WI38 (cell line): Measurements from ENCODE around the gene RGS10.
"Not testable (repeated sequence)": the region's sequence is repeated elsewhere in the genome, so short reads cannot be mapped to it uniquely, and the experiment has no call there.

ENCODE experiments used
- H3K4me3 ChIP-seq: 2 replicates; pipeline ENCODE4 v1.5.1; 2011; ENCODE audit warnings: low read depth, mild to moderate bottlenecking, control low read depth, low read length
- TF ChIP-seq, protein P1 (sequence below): IDR thresholded peaks from 2 replicates; pipeline ENCODE4 v1.5.1; 2012; ENCODE audit warnings: low read depth, mild to moderate bottlenecking, control low read depth, low read length

Gene RGS10

DNA sequence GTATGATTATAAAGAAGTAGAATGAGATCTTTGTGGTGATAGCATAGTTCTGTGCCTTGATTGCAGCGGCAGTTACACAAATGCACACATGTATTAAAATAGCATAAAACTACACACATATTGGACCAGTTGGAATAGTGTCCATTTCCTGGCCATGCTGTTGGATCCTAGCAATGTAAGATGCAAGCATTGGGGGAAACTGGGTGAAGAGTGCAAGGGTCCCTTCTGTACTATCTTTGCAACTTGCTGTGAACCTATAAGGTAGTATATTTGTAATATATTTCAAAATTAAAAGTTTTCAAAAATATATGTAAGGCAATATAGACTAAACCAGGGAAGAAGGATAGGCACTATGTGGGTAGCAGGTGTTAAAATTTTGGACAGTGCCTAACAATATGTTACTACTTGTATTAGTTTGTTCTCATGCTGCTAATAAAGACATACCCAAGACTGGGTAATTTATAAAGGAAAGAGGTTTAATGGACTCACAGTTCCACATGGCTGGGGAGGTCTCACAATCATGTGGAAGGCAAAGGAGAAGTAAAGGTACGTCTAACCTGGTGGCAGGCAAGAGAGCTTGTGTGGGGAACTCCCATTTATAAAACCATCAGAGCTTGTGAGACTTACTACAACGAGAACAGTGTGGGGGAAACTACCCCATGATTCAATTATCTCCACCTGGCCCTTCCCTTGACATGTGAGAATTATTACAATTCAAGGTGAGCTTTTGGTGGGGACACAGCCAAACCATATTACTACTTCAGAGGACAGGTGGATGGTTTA, 71.4 kb downstream of the RGS10 start:
- TF ChIP-seq, protein P1, sequence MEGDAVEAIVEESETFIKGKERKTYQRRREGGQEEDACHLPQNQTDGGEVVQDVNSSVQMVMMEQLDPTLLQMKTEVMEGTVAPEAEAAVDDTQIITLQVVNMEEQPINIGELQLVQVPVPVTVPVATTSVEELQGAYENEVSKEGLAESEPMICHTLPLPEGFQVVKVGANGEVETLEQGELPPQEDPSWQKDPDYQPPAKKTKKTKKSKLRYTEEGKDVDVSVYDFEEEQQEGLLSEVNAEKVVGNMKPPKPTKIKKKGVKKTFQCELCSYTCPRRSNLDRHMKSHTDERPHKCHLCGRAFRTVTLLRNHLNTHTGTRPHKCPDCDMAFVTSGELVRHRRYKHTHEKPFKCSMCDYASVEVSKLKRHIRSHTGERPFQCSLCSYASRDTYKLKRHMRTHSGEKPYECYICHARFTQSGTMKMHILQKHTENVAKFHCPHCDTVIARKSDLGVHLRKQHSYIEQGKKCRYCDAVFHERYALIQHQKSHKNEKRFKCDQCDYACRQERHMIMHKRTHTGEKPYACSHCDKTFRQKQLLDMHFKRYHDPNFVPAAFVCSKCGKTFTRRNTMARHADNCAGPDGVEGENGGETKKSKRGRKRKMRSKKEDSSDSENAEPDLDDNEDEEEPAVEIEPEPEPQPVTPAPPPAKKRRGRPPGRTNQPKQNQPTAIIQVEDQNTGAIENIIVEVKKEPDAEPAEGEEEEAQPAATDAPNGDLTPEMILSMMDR: no peak
- no peak overlapping the region for H3K4me3 ChIP-seq

DNA sequence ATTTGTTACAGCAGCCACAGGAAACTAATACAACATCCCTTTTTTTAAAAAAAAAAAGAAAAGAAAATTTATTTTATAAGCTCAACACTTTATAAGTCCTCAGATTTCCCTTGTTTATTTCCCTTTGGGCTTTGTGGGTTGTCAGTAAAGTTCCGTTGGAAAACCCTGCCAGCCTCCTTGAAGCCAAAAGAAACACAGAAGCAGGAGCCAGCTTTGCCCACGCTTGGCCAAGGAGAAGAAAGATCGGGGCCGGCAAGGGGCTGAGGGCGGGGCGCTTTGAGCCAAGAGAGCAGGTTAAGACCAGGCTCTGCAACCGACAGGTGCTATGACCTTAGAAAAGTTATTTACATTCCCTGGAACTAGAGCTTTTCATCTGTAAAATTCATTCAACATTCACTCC, 72.7 kb downstream of the RGS10 start:
- TF ChIP-seq, protein P1: no peak
- H3K4me3 ChIP-seq: no peak overlapping the region

DNA sequence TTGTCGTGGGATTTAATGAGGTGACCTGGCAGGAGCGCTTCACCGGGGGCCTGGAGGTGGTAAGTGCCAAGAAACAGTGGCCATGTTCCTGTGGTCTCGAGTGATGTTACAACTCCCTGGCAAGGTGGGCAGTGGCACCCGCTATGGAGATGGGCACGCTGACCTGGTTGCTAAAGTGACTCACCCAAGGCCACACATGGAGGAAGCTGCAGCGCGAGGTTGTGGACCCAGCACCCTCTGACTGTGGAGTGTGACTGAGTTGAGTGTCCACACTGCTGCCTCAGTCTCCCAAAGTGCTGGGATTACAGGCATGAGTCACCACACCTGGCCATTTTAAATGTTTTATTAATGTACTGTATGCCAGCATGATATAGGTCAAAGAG, 73.2 kb downstream of the RGS10 start:
- no peak overlapping the region for H3K4me3 ChIP-seq
- TF ChIP-seq, protein P1: no peak

DNA sequence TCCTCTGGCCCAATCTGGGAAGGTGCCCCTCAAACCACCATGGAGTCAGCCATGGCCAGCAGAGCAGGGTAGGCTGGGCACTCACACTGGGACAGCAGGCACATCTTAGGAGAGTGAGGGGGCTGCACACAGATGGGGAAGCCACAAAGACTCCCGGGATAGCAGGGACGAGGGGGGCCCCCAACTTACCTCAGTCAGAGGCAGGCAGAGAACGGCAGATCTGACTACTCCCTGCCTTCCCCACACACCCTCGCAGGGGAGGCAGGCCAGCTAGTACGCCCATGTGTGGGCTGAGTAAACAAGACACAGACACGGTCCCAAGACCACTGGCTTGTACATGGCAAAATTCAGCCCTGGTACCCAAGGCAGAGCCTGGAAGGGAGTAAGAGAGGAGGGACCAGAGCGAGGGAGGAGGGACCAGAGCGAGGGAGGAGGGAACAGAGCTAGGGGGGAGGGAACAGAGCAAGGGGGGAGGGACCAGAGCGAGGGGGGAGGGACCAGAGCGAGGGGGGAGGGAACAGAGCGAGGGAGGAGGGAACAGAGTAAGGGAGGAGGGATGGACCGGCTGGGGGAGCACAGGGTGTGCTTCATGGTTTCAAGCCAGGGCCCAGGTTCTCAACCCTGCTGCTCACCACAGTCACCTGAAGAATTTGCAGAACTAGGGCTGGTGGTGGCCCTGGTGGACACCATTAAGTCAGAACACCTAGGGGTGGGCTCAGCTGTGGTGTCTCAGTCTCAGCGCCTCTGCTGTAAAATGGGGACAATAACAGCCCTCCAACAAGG, 73.8 kb downstream of the RGS10 start:
- TF ChIP-seq, protein P1: no peak
- H3K4me3 ChIP-seq: no peak overlapping the region

DNA sequence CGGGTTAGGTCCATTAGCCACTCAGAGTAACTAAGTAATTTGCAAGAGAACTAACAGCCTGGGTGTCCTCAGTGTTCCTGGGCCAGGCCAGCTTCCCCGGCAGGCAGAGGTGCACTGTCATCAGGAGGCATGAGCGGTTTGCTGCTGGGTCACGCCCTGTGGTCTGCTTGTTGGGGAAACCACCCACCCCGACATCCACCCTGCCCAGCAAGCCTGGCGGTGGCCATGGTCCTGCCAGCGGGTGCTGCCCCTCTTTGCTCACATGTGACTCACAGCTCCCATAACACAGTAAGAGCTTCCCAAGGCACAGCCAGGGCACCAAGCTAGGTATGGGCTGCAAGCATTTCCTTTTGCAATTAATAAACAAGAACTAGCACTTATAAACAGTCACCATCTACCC, 75.9 kb downstream of the RGS10 start:
- no peak overlapping the region for H3K4me3 ChIP-seq
- TF ChIP-seq, protein P1: no peak

DNA sequence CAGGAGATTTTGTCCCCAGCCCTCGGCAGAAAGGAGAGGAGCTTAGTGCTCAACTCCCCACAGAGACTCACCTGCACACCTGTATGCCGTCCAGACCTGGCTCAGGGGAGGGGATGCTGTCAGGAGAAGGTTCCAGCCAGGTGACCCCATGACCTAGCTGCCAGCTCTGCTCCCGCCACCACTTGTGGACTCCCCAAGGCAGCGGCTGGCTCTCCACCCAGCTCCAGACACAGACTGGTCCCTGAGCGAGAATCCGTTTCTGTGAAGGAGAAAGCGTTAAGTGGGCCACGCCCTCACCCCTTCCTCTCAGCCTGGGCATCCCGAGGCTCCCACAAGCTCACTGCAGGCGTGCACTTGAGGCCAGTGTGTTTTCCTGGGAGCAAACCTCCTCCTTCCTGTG, 76.4 kb downstream of the RGS10 start:
- TF ChIP-seq, protein P1: no peak
- no peak overlapping the region for H3K4me3 ChIP-seq

DNA sequence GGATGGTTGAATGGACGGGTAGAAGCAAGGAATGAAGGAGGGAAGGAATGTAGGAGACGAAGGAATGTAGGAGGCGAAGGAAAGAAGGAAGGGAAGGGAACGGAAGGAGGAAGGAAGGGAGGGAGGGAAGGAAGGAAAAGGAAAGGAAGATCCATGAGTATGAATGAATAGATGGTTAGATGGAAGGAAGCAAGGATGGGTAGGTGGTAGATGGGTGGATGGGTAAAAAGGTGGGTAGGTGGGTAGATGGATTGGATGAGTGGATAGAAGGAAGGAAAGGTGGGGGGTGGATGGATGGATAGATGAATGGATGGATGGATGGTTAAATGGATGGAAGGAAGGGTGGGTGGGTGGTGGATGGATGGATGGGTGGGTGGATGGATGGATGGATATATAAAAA, 77.4 kb downstream of the RGS10 start:
- TF ChIP-seq, protein P1: no peak
- H3K4me3 ChIP-seq: no peak overlapping the region

DNA sequence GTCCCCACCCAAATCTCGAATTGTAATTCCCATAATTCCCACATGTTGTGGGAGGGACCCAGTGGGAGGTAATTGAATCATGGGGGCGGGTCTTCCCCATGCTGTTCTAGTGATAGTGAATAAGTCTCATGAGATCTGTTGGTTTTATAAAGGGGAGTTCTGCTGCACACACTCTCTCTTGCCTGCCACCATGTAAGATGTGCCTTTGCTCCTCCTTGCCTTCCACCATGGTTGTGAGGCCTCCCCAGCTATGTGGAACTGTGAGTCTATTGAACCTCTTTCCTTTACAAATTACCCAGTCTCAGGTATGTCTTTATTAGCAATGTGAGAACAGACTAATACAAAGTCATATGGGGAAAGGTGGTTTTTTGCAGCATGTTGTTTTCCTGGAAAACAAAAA, 79.3 kb downstream of the RGS10 start:
- H3K4me3 ChIP-seq: not testable (repeated sequence)
